ENCODE data around the gene SLC25A6.
"Not testable (repeated sequence)": the region's sequence is repeated elsewhere in the genome, so short reads cannot be mapped to it uniquely, and the experiment has no call there.

SLC25A6 gene

DNA sequence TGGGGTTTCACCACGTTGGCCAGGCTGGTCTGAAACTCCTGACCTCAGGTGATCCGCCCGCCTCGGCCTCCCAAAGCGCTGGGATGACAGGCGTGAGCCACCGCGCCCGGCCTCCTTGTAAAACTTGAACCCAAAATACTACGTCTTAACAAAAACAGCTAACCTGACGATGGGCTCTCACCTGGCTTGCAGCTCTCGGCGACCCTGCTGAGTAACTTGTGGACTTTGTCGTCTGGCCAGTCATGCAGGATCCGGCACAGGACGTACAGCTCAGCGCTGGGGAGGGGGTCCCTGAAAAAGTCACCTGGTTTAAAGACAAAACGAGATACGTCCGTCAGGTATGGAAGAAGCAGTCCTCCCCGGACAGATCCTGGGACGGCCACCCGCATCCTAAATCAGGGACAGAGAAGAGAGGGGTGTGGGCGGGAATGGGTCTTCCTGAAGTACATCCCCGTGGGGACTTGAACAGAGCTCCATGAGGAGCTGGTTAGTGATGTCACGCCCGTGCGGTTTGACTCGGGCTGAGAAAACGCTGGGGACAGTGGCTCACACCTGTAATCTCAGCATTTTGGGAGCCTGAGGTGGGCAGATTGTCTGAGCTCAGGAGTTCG is 20.7 kb upstream of the SLC25A6 start:
- no peak for DNase-seq (ENCODE audit: low spot score)

DNA sequence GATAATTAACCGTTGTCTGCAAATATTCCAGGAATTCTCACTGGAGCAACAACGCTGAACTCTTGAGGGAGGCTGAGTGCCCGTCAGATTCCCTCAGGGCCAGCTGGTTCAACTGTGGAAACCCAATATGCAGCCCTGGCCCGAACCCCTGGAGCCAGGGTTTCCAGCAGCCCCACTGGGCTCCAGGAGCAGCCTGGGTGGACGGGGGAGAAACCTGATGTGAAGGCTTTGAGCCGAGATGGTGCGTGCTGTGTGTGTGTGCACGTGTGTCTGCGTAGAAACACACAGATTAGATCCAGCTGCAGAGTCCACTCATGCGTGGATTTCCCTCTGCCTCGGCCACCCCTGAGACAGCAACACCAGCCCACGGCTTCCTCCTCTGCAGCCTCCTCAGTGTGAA is 19.4 kb upstream of the SLC25A6 start:
- DNase-seq (ENCODE audit: low spot score), result no peak

DNA sequence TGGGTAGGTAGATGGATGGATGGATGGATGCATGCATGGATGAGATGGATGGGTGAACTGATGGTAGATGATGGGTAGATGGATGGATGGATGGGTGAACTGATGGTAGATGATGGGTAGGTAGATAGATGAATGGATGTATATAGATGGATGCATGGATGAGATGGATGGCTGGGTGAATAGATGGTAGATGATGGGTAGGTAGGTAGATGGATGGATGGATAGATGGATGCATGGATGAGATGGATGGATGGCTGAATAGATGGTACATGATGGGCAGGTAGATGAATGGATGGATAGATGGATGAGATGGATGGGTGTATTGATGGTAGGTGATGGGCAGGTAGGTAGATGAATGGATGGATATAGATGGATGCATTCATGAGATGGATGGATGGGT is 15.1 kb upstream of the SLC25A6 start:
- no peak for DNase-seq (ENCODE audit: low spot score)

DNA sequence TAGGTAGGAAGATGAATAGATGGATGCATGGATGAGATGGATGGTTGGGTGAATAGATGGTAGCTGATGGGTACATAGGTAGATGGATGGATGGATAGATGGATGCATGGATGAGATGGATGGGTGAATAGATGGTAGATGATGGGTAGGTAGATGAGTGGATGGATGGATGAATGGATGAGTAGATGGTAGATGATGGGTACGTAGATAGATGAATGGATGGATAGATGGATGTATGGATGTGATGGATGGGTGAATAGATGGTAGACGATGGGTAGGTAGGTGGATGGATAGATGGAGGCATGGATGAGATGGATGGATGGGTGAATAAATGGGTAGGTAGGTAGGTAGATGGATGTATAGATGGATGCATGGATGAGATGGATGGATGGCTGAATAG is 13.9 kb upstream of the SLC25A6 start:
- DNase-seq (ENCODE audit: low spot score), result not testable (repeated sequence)

DNA sequence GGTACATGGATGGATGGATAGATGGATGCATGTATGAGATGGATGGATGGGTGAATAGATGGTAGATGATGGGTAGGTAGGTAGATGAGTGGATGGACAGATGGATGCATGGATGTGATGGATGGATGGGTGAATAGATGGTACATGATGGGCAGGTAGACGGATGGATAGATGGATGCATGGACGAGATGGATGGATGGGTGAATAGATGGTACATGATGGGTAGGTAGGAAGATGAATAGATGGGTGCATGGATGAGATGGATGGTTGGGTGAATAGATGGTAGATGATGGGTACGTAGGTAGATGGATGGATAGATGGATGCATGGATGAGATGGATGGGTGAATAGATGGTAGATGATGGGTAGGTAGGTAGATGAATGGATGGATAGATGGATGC is 12.0 kb upstream of the SLC25A6 start:
- not testable (repeated sequence) for DNase-seq (ENCODE audit: low spot score)

DNA sequence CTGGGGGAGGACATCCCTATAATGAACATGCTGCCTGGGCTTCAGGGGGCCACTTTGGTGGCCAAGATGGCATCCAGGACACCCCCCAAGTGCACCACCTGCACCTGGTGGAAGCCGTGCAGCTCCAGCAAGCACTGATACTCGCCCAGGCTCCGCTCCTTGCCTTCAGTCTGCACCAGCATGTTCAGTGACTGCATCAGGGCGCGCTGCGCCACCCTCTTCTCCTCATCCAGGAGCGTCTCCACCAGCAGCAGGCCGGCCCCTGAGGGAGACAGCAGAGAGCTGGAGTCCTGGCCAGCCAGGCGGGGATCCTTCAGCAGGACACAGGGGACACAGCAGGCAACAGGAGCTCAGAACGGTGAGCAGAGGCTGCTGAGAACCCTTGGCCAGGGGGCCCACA is 11.3 kb upstream of the SLC25A6 start:
- DNase-seq (ENCODE audit: low spot score), result no peak

DNA sequence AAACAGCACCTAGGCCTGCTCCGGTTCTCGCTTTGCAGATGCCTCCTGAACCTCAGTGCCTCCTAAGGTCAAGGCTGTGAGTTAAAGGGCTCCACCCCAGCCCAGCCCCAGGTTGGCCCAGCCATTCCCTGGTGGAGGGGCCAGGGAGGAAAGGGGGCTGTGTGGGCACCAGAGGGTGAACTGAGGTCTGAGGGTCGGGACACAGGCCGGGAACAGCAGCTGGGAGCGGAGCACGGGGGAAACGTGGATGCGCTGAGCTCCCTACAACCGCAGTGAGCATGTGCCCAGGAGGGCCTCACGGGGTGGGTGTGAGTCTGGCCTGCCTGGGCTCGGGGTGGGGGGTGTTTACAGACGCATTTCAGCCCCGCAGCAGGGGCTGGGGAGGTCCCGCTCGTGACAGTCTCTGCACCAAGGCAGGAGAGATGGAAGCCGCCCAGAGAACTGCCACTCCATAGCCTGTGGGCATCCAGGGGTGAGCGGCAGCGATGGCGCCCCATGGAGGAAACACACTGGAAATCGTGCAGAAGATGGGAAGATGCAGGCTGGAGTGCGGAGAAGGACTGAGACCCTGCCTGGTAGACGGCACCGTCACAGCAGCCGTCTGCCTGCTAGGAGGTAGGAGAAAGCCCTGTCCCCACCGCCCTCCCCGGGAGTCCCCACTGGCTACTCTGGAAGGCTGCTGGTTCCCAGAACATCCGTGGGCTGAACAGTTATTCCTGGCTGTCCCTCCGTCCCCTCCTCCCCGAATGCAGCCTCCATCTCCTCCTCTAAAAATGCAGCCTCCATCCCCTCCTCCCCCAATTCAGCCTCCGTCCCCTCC is 9.9 kb upstream of the SLC25A6 start:
- no peak for DNase-seq (ENCODE audit: low spot score)

DNA sequence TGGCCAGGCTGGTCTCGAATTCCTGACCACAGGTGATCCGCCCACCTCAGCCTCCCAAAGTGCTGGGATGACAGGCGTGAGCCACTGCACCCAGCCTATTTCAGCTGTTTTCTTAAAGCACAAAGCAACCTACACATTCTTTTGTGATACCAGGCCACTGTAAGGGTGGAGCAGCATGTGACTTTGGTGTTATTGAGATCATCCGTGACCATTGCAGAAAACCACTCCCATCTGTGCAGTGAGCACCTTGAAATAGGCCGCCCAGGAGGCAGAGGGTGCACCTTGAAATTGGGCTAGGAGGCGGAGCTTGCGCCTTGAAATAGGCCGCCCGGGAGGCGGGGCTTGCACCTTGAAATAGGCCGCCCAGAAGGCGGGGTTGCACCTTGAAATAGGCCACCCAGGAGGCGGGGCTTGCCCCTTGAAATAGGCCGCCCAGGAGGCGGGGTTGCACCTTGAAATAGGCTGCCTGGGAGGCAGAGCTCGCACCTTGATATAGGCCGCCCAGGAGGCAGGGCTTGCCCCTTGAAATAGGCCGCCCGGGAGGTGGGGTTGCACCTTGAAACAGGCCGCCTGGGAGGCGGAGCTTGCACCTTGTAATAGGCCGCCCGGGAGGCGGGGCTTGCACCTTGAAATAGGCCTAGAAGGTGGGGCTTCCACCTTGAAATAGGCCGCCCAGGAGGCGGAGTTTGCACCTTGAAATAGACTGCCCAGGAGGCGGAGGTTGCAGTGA is 9.0 kb upstream of the SLC25A6 start:
- DNase-seq (ENCODE audit: low spot score), result no peak

DNA sequence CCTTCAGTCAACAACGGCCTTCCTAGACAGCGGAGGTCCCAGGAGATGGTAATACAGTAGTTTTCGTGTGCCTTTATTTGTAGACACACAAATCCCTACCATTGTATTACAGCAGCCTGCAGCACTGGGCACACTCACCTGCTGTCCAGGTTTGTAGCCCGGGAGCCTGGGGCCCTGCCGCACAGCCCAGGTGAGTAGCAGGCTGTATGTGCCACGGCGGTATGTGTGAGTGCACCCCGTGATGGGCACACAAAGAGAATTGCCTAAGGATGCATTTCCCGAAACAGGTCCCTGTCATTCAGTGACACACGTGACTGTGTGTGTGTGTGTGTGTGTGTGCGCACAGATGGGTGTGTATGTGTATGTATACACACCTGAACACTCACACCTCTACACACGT is 8.1 kb upstream of the SLC25A6 start:
- DNase-seq (ENCODE audit: low spot score), result no peak

DNA sequence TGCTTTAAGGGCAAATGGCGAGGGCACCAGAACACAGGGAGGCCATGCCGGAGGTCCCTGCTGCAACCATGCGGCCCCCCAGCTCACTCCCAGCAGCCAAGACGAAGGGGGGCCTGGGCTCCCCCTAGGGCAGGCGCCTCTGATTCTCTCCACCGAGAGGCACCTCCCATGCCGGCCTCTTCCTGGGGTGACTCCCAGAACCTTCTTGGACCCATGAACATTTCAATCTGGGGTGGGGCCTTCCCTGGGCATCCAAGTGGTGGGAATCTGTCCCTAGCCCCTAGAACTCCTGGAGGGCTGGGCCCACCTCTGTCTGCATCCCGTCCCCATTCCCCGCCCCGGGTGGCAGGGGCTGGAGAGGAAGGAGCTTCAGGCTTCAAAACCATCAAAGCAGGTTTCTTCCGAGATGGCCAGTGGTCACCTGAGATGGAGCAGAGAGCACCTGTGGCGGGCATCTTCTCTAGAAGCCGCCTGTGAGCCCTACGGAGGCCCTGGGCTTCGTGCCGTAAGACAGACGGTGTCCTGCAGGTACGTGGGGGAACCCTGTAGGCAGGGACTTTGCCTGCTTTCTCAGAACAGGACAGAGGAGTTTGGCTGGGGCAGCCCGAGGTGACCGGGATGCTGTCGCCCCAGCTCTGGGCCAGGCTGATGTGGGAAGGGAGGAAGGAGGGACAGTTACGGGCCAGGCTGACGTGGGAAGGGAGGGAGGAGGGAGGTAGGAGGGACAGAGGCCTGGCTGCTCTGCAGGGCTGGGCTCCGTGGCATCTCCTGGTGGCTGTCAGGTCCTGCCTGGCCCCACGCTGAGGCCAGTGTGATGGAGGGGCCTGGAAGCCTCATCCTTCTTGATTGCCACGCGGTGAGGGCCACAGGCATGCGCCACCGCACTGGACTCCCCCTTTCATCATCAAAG is 6.8 kb upstream of the SLC25A6 start:
- no peak for DNase-seq (ENCODE audit: low spot score)

DNA sequence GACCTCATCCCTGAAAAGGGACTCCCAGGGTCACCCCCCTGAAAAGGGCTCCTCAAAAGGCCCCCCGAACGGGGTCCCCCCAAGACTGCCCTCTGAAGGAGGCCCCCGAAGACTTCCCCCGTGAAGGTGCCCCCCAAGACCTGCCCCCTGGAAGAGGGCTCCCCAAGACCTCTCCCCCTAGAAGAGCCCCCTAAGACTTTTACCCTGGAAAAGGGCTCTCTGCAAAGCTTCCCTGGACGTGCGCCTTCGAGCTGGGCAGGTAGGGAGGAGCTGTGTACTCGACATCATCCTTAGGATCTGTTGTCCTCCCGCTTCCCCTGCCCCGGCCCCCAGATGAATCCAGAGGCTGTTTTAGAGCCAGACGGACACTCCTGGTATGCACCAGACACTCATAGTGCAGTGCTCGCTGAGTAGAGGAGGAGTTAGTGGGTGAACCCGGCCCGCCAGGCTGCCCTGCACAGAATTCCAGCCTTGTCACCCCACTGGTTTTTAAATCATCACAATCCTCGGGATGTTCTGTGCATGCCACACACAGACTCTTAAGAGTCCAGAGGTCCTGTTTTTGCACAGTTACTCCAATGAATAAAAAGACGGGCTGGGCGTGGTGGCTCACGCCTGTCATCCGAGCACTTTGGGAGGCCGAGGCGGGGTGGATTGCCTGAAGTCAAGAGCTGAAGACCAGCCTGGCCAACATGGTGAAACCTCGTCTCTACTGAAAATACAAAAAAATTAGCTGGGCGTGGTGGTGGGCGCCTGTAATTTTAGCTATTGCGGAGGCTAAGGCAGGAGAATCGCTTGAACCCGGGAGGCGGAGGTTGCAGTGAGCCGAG is 5.7 kb upstream of the SLC25A6 start:
- DNase-seq (ENCODE audit: low spot score), result no peak

DNA sequence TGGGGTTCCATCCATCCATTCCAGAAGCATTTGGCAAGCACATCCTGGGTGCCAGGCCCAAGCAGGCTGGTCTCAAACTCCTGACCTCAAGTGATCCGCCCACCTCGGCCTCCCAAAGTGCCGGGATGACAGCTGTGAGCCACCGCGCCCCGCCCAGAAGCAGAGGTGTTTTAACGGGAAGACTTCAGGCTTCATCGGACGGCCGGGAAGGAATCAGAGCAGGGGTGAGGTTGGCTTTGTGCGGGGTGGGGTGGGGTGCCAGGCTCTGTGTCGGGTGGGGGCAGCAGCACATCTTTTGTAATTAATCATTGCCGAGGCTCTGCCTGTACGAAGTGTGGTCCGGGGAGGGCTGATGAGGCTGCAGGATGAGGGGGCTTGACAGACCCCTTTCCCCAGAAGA is 5.1 kb upstream of the SLC25A6 start:
- no peak for DNase-seq (ENCODE audit: low spot score)

DNA sequence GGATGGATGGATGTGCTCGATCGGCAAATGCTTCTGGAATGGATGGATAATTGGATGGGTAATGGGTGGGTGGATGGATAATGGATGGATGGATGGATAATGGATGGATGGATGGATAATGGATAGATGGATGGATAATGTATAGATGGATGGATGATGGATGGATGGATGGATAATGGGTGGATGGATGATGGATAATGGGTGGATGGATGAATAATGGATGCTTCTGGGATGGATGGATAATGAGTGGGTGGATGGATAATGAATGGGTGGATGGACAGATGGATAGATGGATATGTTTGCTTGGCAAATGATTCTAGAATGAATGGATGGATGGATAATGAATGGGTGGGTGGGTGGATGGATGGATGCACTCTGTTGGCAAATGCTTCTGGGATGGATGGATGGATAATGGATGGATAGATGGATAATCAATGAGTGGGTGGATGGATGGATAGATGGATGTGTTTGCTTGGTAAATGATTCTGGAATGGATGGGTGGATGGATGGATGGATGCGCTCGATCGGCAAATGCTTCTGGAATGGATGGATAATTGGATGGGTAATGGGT is 3.8 kb upstream of the SLC25A6 start:
- no peak for DNase-seq (ENCODE audit: low spot score)

DNA sequence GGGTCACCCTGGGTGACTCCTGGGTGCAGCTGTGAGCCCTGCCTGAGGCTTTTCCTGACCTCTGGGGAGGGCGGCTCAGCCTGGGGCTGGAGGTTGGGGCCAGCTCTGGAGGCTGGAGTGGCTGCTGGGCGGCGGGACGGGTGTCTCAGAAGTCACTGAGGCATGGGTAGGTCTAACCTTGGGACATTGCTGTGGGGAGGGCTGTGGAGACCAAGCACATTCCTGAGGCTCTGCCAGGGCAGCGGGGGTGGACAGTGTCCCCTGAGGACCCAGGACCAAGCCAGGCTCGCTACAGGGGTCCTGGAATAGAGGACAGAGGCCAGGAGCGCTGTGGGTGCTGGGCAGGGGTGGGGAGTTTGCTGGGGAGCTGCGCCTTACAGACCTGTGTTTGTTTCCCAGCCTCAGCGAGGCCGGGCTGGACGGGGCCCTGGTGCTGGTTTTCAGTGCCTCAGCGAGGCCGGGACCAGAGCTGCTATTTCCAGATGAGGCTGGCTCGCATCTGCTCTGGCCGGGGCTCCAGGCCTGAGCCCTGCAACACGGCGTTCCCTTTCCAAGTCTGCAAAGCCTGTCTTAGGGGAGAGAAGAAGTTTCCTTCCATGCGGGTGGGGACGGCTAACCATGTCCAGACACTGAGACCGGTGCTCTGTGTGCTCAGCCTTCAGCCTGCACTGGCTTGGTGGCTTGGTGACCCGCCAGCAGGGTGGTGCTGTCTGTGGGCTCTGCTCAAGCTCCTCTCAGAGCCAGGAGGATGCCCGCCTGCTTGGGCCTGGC is 3.0 kb upstream of the SLC25A6 start:
- no peak for DNase-seq (ENCODE audit: low spot score)

DNA sequence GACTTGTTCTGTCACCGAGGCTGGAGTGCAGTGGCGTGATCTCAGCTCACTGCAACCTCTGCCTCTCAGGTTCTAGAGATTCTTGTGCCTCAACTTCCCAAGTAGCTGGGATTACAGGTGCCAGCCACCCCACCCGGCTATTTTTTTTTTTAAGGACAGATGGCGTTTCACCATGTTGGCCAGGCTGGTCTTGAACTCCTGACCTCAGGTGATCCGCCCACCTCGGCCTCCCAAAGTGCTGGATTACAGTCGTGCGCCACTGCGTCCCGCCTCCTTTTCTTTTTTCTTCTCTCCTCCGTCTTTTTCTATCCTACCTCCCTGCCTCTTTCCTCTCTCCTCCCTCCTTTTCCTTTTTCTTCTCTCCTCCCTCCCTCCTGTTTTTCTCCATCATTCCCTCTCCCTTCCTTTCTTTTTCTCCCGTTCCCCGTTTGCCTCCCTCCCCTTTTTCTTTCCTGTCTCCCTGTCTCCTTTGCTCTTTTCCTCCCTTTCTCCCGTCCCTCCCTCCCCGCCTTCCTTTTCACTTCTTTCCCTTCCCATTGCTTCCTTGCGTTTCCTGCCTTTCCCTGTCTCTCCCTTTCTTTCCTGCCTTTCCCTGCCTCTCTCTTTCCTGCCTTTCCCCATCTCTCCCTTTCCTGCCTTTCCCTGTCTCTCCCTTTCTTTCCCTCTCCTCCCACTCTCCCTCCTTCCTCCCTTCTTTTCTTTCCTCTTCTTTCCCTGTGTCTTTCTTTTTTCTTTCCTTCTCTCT is 2.1 kb upstream of the SLC25A6 start:
- no peak for DNase-seq (ENCODE audit: low spot score)

DNA sequence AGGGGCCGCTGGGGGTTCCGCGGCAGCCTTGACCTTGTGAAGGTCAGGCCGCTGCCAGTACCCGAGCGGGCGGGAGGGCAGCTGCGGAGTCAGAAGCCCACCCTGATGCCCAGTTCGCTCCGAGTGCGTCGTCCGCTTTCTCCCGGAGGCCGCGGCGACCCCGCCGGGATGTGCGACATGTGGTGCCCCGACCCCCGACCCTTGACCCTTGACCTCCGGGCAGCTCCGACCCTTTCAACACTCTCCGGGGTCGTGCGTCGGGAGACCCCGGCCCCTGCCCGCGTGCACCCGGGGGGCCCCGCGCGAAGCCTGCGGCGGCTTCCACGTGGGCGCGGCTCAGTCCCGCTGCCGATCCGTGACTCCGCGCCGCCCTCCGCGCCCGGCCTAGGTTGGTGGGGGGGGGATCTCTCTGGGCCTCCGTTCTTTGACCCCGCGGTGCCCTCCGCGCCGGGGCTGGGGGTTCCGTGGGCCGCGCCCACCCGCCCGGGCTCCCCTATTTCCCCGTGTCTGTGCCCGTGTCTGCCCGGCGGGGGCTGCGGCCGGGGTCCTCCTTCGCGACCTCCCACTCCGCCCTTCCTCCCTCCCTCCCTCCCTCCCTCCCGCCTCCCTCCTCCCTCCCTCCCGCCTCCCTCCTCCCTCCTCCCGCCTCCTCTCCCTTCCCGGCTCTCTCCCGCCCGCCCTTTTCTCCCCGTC is 609 bp upstream of the SLC25A6 start:
- peak; percentile 53 for DNase-seq (ENCODE audit: low spot score)

DNA sequence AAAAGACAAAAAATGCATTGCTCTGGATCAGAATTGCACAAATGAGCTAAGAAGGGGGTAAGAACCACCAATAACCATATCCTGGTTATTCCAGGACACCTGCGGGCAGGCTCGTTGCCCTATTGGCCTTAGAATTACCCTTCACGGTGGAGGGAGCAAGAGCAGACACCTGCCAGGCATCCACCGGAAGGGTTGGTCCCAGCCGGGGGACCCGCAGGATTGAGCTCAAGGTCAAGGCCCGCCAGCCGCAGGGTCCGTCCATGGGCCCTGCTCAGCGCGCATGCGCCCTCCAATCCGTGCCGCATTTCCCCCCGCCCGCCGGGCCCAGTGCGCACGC is 575 bp downstream of the SLC25A6 start:
- no peak for DNase-seq (ENCODE audit: low spot score)

DNA sequence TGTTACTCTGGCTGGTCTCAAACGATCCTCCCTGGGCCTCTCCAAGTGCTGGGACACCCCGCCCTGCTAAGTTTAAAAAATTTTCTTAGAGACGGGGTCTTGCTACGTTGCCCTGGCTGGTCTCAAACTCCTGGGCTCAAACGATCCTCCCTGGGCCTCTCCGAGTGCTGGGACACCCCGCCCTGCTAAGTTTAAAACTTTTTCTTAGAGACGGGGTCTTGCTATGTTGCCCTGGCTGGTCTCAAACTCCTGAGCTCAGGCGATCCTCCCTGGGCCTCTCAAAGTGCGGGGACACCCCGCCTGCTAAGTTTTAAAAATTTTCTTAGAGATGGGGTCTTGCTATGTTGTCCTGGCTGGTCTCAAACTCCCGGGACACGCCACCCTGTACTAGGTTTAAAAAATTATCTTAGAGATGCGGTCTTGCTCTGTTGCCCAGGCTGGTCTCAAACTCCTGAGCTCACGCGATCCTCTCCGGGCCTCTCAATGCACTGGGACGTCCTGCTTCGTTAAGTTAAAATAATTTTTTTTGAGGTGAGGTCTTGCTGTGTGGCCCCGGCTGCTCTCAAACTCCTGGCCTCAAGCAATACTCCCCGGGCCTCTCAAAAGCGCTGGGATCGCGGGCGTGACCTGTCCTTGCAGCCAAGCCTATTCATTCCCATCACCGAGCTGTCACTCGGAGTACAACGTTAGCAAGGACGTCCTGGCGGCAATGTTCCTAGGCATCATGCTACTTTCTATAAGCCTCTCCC is 1.1 kb downstream of the SLC25A6 start:
- no peak for DNase-seq (ENCODE audit: low spot score)
